A673 (cell line): ENCODE results near the gene GARIN1A.

Source experiments
- CTCF ChIP-seq: fragments of 300-800, 200-600 bp; sonication (generic); conservative IDR thresholded peaks from 2 replicates; pipeline ENCODE4 v1.5.1; 2017; ENCODE audit warnings: low read depth, mild to moderate bottlenecking, antibody characterized with exemption, low read length, moderate library complexity, mixed read lengths
- EZH2 ChIP-seq: fragments of 200-600 bp; sonication (generic); IDR thresholded peaks from 2 replicates; pipeline ENCODE4 v1.6.1; 2017; ENCODE audit warnings: borderline replicate concordance, low read depth, mild to moderate bottlenecking, mixed read lengths, antibody characterized with exemption, low read length; ENCODE audit not compliant: poor library complexity, severe bottlenecking

DNA sequence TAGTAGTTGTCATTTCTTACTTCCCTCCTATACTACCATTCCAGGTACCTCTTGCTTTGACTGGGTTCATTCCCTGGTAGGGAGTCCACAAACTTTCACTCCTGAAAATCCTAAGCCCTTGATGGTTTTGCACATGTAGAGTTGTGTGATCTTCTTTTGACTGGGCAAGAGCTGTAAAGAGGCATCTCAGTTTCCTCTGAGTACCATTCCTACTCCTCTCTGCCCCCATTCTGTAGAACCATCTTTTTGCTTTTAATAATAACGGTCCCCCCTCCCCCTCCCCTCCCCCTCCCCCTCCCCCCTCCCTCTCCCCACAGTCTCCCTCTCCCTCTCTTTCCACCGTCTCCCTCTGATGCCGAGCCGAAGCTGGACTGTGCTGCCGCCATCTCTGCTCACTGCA is 16.4 kb downstream of the GARIN1A start:
- TF ChIP-seq EZH2 (no peak), CTCF (no peak)
